Measurements from ENCODE around the gene ESF1. TPM values are rescaled to one million over a fixed set of nuclear protein-coding genes. Genes with fewer than 3 reads are reported as not detected.

ESF1 gene
- total RNA-seq, 1 experiment from 2014 or later, result 5.9 TPM

GRCh38 chr20:13671916-13672378, 112.8 kb downstream of the ESF1 start:
- no peaks in the 10 kb centered on the region for H3K36me3 ChIP-seq
- H3K4me3 ChIP-seq, result no peak overlapping the region
- H3K27me3 ChIP-seq, result no peaks in the 10 kb centered on the region
- peak; percentile 90 for DNase-seq
- H3K9me3 ChIP-seq, result peaks cover 8% of the 10 kb centered on the region

- H3K36me3 ChIP-seq, result no peaks in the 10 kb centered on the region
- no peak for DNase-seq
- no peaks in the 10 kb centered on the region for H3K27me3 ChIP-seq
- no peak overlapping the region for H3K4me3 ChIP-seq
- peaks cover 8% of the 10 kb centered on the region for H3K9me3 ChIP-seq
Measured at GRCh38 chr20:13671512-13671911, 113.2 kb downstream of the ESF1 start.

GRCh38 chr20:13670160-13670559, 114.6 kb downstream of the ESF1 start:
- Histone ChIP-seq H3K27me3 (no peaks in the 10 kb centered on the region), H3K36me3 (no peaks in the 10 kb centered on the region), H3K4me3 (no peak overlapping the region), H3K9me3 (peaks cover 8% of the 10 kb centered on the region)
- no peak for DNase-seq

GRCh38 chr20:13665709-13666395, 118.9 kb downstream of the ESF1 start:
- Histone ChIP-seq H3K36me3 (no peaks in the 10 kb centered on the region), H3K9me3 (no peaks in the 10 kb centered on the region), H3K4me3 (no peak overlapping the region), H3K27me3 (peaks cover 5% of the 10 kb centered on the region; the same call in 1 of the 2 replicates)
- peak; percentile 19 for DNase-seq

Other genes starting within 250 kb of the ESF1 start
- 7.6 and 8.3 TPM in 2 replicates for gene TASP1, start 146.0 kb downstream of the ESF1 start, total RNA-seq (2014; rRNA removed; shearing (Covaris generic); ENCODE audit: low replicate concordance)
- gene NDUFAF5, start 109 bp upstream of the ESF1 start, total RNA-seq (2014; rRNA removed; shearing (Covaris generic); ENCODE audit: low replicate concordance), result 39.2 and 48.8 TPM in 2 replicates
- gene SEL1L2, start 205.7 kb upstream of the ESF1 start, total RNA-seq (2014; rRNA removed; shearing (Covaris generic); ENCODE audit: low replicate concordance), result not detected in 2 replicates
- 0.66 TPM in 1 of 2 replicates, not detected in the other for gene MACROD2, start 210.6 kb upstream of the ESF1 start, total RNA-seq (2014; rRNA removed; shearing (Covaris generic); ENCODE audit: low replicate concordance)

All from MG63 (cell line).